Measurements from ENCODE around the gene ALB. TPM values are rescaled to one million over a fixed set of nuclear protein-coding genes. Genes with fewer than 3 reads are reported as not detected.

Gene ALB
- total and polyA plus RNA-seq, 2 of the 8 experiments (the other 6 are each of a cell fraction or from before 2014, with no cell fraction given) = 0.12 TPM; not detected in 1

DNA sequence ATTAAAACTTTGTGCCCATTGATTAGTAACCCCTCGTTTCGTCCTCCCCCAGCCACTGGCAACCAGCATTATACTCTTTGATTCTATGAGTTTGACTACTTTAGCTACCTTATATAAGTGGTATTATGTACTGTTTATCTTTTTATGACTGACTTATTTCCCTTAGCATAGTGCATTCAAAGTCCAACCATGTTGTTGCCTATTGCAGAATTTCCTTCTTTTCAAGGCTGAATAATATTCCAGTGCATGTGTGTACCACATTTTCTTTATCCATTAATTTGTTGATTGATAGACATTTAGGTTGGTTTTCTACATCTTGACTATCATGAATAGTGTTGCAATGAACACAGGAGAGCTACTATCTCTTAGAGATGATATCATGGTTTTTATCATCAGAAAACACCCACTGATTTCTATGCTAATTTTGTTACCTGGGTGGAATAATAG lies 3.2 kb downstream of the ALB start (continued):
- no peak for TF ChIP-seq CHD7 (IDR thresholded peaks at IDR 0.05; ENCODE audit: insufficient replicate concordance, low read length)
- no peak for TF ChIP-seq BACH1 (IDR thresholded peaks at IDR 0.05; ENCODE audit: low read length)
- TF ChIP-seq POU5F1 (IDR thresholded peaks at IDR 0.05; ENCODE audit: low read depth, low read length) = no peak

All from H1 (cell line).